Measurements from ENCODE around the gene STMND1.

The STMND1 gene

GRCh38 chr6:17099401-17100059, 2.3 kb upstream of the STMND1 start:
- no peak for DNase-seq

GRCh38 chr6:17100806-17101205, 1.0 kb upstream of the STMND1 start:
- no peak for DNase-seq

- no peak for DNase-seq
Measured at GRCh38 chr6:17102258-17102870, 514 bp downstream of the STMND1 start.

GRCh38 chr6:17103715-17104114, 1.9 kb downstream of the STMND1 start:
- no peak for DNase-seq

- no peak for DNase-seq
Measured at GRCh38 chr6:17107863-17108262, 6.0 kb downstream of the STMND1 start.

- DNase-seq = no peak
Measured at GRCh38 chr6:17115251-17116116, 13.6 kb downstream of the STMND1 start.

GRCh38 chr6:17116117-17116440, 14.2 kb downstream of the STMND1 start:
- DNase-seq = no peak

- no peak for DNase-seq
Measured at GRCh38 chr6:17120019-17120418, 18.2 kb downstream of the STMND1 start.

GRCh38 chr6:17125407-17125806, 23.6 kb downstream of the STMND1 start:
- DNase-seq = no peak

- no peak for DNase-seq
Measured at GRCh38 chr6:17130786-17131185, 28.9 kb downstream of the STMND1 start.

GRCh38 chr6:17132967-17133366, 31.1 kb downstream of the STMND1 start:
- DNase-seq = no peak

GRCh38 chr6:17138033-17138432, 36.2 kb downstream of the STMND1 start:
- no peak for DNase-seq

- DNase-seq = no peak
Measured at GRCh38 chr6:17144016-17144415, 42.2 kb downstream of the STMND1 start.

GRCh38 chr6:17149571-17149970, 47.7 kb downstream of the STMND1 start:
- DNase-seq = no peak

- DNase-seq = no peak
Measured at GRCh38 chr6:17150096-17150495, 48.2 kb downstream of the STMND1 start.

GRCh38 chr6:17151888-17152287, 50.0 kb downstream of the STMND1 start:
- DNase-seq = no peak

GRCh38 chr6:17152703-17153102, 50.9 kb downstream of the STMND1 start:
- DNase-seq = no peak

GRCh38 chr6:17156112-17156921, 54.5 kb downstream of the STMND1 start:
- DNase-seq = peak; percentile 71

GRCh38 chr6:17156966-17157365, 55.1 kb downstream of the STMND1 start:
- no peak for DNase-seq

GRCh38 chr6:17157617-17158016, 55.8 kb downstream of the STMND1 start:
- no peak for DNase-seq

- no peak for DNase-seq
Measured at GRCh38 chr6:17159240-17159639, 57.4 kb downstream of the STMND1 start.

- no peak for DNase-seq
Measured at GRCh38 chr6:17161076-17161475, 59.2 kb downstream of the STMND1 start.

- DNase-seq = no peak
Measured at GRCh38 chr6:17165383-17165782, 63.5 kb downstream of the STMND1 start.

All from NCI-H1694 (cell line).